GM10847 (cell line): ENCODE measurements around the gene SLC7A9.

ENCODE experiments used
- POLR2A ChIP-seq: IDR thresholded peaks from 2 replicates; pipeline ENCODE4 v1.6.1; 2011; ENCODE audit not compliant: insufficient read length; ENCODE audit errors: extremely low read depth

The SLC7A9 gene

DNA sequence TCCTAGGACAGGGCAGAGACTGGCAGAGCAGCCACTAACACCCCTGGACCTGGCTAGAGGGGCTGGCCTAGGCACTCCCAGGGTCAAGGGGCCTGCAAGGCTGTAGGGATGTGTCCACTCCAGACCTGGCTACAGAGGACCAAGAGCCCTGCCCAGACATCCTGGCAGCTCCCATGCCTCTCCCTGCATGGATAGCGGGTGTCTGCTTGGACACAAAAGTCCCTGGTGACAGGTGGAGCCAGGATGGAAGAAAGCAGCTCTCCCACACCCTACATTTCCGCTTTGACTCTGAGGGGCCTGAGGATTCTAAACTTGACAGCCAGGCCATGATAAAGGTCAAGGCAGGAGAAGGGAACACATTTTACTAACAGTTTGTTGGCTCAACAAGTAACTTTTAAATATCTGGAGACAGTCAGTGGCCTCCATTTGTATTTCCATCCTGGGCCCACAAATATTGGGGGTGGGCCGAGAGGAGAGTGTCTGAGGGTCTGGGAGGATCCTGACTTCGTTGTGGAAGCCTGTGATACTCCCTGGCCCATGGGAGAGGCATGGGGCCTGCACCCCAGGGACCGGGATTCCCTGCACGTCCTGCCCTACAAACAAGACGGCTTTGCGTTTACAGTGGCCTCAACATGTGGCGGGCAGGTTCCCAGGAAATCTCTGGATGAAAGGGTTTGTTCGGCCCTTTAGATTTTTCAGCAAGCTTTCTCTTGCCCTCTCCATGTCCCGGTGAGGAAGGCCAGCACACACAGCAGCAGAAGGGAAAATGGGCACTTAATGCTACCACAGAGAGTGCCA is 19.8 kb upstream of the SLC7A9 start:
- TF ChIP-seq POLR2A: no peak

DNA sequence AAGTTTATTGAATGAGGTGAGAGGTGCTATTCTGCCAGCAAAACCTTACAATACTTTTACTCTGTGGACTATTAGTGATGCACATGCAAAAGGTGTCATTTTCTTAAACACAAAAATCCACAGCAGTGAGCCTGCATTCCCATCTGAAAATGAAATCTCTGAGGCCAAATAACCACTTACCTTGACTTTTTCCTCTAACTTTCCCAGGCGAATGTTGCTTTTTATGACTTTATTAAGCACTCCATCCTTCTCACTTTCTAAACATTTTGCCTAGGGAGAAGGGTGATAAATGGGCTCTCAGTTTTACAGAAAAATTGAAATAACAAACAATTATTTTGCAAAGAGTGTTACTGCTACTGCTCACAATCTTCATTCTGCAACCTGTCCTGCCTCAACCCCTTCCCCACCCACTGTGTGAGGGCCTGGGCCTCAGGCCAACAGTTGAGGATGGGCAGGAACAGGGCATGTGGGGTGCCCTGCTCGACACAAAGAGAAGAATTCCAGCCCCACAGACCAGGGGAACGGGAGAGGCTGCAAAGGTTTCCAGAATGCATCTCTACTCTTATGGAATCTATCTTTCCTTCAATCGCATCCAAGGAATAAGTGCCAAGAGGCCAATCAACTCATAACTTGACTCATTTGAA is 18.1 kb upstream of the SLC7A9 start:
- no peak for TF ChIP-seq POLR2A

DNA sequence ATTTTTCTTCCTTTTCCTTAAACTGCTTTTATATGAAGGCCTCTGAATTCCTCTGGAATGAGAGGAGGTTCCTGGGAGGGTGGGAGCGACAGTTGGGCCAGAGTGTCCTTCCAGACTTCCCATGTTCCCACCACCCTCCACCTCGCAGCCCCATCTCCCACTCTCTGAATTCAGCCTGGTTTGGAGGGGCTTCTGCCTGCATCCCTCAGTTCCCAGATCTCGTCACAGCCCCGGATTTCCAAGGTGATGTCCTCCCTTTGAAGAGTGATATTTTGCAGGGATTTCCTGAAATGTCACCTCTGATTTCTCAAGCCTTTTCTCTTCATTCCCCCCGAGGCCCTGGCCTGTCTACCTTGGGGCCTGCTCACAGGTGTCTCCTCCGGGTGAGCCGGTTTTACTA is 16.7 kb upstream of the SLC7A9 start:
- TF ChIP-seq POLR2A: no peak

GRCh38 chr19:32881766-32882165 is 12.2 kb upstream of the SLC7A9 start:
- no peak for TF ChIP-seq POLR2A

- TF ChIP-seq POLR2A: no peak
Observed at GRCh38 chr19:32880622-32881021, 11.1 kb upstream of the SLC7A9 start.

DNA sequence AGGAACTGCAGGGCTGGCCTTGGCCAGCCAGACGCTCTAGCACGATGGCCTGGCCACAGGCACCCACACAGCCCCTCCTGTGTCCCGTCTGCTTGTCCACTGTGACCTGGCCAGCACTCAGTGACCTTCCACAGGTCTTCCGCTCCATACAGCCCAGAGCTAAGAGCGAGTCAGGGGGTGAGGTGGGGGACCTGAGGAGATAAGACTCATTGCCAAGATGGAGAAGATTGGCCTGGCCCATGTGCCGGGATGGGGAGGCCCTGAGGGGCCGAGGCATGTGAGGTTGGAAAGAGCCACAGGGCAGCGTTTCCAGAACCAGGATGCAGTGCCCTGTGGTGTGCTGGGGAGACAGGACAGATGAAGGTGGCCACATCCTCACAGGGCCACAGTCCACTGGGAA is 10.2 kb upstream of the SLC7A9 start:
- TF ChIP-seq POLR2A: no peak

GRCh38 chr19:32878988-32879387 is 9.4 kb upstream of the SLC7A9 start:
- no peak for TF ChIP-seq POLR2A

DNA sequence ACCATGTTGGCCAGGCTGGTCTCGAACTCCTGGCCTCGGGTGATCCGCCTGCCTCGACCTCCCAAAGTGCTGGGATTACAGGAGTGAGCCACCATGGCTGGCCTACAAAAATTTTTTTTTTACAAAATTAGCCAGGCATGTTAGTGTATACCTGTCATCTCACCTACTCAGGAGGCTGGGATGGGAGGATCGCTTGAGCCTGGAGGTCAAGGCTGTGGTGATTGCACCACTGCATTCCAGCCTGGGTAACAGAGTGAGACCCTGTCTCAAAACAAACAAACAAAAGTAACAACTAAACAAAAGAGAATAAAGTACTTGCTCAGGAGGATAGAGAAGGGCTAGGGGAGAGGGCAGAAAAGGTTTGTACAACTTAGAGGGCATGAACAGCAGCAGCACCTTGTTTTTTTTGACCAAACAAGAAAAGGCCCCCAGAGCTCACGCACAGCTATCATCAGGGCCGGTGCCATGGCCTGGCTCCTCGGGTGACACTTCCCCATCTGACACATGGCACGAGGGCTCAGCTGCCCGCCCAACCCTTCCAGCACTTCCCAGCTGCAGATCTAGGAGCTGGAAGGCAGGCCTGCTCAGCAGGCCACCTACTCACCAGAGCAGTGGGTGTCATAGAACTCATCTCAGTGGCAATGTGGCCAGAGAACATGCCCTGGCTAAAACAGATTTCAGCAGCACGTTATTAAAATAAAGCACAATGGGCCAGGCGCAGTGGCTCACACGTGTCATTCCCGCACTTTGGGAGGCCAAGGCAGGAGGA is 8.6 kb upstream of the SLC7A9 start:
- no peak for TF ChIP-seq POLR2A

GRCh38 chr19:32877323-32877912 is 7.9 kb upstream of the SLC7A9 start:
- TF ChIP-seq POLR2A: no peak

DNA sequence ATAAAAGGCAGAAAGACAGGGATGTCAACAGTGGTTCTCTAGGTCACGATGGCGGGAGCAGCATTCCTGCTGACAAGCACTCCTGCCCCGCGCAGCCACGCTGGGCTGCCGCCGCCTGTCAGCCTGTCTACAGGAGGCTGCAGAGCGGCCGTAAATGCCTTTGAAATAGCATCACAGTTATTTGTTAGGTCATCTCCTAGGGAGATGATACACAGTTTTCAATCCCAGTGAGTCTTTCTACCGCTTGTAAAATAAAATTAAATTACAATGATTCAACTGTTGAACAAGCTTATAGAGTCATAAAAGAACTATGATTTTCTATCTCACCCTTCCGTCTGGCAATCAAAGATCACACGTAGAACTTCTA is 7.3 kb upstream of the SLC7A9 start:
- TF ChIP-seq POLR2A: no peak

DNA sequence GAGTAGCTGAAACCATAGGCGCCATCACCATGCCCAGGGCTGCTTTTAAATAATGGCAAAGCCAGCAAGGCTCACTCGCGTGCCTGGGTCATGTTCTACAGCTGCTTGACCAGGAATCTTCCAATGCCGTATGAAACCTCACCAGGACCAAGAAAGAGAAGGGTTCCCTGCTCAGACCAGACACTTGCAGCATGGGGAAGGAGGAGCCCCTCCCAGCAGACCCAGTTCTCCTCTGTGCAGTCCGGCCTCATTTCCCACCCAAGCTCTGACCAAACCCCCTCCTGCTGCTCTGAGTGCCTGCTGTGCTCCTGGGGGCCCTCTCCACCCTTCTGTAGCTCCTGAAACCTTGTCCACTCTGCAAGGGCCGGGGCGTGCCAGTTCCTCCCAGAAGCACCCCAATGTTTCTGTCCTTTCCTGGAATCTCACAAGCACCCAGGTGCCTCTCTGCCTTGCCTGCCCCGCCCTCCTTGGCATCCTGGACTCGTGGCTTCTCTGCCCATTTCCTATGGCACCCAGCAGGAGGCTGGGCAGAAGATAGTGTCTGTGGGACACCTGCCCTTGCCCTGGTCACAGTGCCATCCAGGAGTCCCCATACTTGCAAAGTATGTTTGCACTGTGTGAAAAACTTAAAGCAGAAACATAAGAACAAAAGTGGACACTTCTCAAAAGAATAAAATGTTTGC is 6.8 kb upstream of the SLC7A9 start:
- TF ChIP-seq POLR2A: no peak

GRCh38 chr19:32875428-32875827 is 5.9 kb upstream of the SLC7A9 start:
- TF ChIP-seq POLR2A: no peak

GRCh38 chr19:32874605-32875004 is 5.0 kb upstream of the SLC7A9 start:
- TF ChIP-seq POLR2A: no peak

DNA sequence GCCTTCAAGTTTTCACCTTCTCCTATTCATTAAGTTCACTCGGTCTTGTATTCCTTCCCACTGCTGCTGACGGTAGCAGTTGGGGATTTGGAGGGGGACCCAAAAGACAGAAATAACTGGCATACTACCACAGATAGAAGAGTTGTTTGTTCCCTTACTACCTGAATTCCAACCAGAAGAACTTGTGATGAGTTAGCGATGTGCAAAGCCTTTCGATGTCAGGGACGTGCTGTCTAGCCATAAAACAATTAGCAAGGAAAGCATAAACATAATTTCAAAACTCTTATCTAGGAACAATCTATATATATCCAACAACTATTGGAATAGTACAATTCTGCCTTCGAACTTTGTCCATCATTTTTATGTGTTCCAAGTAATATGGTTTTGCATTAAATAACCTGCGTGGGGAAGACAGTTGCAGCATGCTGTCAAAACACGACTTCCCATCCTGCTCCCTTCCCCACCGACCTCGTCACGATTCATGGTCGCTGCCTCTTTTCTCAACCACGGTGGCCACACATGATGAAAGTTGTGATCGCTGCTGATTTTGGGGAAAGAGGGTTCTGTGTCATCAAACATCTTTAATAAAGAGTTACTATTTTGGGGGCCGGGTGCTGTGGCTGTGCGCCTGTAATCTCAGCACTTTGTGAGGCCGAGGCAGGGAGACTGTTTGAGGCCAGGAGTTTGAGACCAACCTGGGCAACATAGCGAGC is 3.8 kb upstream of the SLC7A9 start:
- no peak for TF ChIP-seq POLR2A

GRCh38 chr19:32872391-32872790 is 2.8 kb upstream of the SLC7A9 start:
- no peak for TF ChIP-seq POLR2A

GRCh38 chr19:32870981-32871451 is 1.4 kb upstream of the SLC7A9 start:
- no peak for TF ChIP-seq POLR2A
